NOMO-1 treated with dmso at 0.1 percent for 144 hours (cell line): ENCODE data around the gene RRBP1.

Experiments used
- DNase-seq: peaks from one replicate; lab custom pipeline; 2025; ENCODE audit not compliant: unreplicated experiment; lab: John Stamatoyannopoulos, UW

Gene RRBP1

GRCh38 chr20:17648315-17648646, 33.8 kb downstream of the RRBP1 start:
- DNase-seq, result no peak

DNA sequence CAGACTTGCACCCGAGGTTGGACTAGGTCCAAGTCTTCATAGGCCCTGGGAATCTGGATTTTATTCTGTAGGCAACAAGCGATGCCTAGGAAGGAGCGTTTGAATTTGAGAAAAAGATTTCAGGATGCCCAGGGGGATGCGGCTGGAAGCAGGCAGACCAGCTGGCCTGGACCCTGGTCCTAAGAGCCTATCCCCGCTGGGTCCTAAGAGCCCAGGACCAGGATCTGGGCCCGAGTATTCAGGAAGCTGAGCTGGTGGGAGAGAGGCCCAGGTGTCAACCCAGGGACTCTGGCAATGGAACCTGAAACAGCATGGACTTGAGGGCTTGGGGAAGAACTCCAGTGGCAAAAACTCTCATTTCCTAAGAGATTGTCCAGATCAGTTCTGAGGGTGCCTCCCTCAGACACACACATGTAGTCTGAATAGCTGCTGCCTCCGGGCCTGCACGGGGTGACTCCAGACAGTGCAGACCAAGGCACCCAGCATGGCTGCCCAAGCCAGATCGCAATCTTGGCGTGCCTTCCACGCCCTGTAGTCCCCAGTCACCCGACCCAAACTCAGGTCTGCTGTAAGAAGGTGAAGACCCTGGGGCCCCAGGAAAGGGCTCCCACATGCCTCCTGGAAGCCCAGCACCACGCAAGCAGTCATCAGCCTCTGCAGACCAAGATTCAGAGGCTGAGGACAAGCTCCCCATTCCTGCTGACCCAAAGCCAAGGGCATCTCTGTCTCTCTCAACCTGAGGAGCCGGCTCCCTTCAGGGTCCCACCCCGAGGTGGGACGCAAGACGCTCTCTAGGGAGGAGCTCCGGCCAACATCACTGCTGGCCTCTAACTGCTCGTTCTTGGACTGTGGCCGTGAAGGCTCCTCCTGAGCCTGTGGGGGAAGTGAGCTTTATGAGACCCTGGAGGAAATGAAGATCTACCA, 34.4 kb downstream of the RRBP1 start:
- no peak for DNase-seq

GRCh38 chr20:17646961-17647301, 35.1 kb downstream of the RRBP1 start:
- no peak for DNase-seq

DNA sequence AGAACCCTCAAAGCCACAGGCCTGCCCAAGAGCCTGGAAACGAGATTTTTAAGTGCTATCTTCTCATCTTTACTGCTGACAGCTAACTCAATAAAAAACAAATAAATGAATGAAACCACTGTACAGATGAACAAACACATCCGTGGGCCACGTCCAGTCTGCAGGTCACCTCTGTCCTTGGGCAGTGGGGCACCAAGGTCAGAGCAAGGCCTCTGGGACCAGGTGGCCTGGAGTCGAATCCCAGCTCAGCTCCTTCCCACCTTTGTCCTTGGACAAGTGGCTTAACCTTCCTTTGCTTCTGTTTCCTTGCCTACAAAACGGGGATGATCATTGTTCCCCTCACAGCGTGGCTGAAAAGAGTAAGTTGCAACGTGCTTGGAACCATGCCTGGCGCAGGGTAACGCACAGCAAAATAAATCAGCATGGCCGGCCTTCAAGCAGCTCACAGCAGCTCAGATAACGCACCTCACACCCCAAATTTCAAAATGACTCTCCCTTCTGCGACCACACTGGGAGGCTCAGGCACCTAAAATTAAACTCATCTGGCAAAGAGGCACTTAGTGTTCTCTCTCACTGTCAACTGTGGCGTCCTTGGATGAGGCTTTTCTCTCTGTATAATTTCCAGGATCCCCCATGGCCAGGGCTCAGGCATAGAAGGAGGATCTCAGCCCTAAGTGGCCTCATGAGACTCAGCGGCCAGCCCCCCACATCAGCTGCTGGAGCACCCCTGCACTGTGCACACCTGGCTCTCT, 35.7 kb downstream of the RRBP1 start:
- DNase-seq, result no peak

- DNase-seq, result no peak
These were observed 36.4 kb downstream of the RRBP1 start for GRCh38 chr20:17645546-17646208.

GRCh38 chr20:17645010-17645409, 37.0 kb downstream of the RRBP1 start:
- DNase-seq, result no peak

- no peak for DNase-seq
These were observed 37.6 kb downstream of the RRBP1 start for GRCh38 chr20:17644451-17644850.

DNA sequence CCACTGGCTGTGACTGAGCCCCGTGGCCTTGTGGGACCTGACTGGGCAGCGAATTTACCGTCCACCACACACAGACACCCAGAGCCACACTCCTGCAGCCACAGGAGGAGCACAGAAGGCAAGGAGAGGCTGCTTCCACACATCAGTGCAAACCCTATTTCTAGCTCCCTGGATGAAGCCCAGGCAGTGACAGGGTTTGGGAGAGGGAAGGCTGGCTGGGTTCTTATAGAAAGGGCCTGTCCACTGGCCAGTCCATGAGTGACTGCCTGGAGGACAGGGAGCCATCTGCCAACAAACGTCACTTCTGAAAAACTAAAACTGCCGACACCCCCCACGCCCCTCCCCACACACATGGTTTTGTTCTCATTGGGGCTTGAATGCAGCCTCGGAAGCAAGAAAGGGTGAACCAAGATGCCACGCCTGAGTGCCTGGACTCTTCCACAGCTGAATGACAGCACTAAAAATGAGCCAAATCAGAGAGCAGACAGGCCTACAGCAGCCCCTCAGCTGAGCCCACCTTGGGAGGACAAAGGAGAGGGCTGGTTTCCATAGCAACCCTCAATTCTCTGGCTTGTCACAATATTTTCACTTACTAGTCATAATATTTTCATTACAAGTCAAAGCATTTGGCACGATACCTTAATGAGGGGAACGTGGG, 38.4 kb downstream of the RRBP1 start:
- DNase-seq, result no peak

DNA sequence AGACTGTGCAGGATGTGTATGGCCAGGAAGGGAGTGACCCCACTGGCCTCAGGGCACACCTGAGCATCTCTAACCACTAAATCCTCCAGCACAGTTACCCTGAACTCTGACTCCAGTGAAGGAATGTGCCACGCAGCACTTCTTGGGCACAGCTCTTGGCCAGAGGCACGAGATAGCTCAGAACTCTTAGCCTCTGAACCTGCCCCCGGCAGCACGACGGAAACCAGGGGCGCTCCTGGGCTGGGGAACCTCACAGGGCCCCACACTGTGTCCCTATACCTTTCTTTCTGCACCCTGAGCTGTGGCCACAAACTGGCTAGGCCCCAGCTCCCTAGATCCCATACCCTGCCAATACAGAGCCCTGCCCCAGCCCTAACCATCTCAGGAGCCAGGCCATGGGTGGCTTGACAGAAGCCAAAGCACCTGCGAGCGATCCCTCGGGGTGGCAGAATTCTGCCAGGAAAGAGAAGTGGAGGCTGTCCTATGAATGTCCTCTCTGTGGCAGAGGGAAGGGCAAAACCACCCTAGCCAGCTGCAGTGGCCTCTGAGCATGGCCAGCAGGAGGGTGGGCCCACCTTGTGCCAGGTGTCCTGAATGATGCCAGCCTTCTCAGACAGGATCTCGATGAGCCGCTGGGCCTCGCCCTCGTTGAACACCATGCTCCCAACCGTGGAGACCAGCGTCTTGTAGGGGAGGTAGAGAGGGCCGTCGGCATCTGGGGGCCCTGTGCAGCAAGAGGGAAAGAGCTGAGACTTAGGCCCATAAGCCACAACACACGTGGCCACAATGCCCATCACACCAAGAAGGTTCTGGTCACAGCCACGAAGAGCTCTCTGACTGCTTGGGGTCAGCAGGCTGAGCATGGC, 39.4 kb downstream of the RRBP1 start:
- DNase-seq, result no peak

GRCh38 chr20:17641993-17642392, 40.0 kb downstream of the RRBP1 start:
- no peak for DNase-seq

GRCh38 chr20:17641520-17641964, 40.5 kb downstream of the RRBP1 start:
- no peak for DNase-seq

DNA sequence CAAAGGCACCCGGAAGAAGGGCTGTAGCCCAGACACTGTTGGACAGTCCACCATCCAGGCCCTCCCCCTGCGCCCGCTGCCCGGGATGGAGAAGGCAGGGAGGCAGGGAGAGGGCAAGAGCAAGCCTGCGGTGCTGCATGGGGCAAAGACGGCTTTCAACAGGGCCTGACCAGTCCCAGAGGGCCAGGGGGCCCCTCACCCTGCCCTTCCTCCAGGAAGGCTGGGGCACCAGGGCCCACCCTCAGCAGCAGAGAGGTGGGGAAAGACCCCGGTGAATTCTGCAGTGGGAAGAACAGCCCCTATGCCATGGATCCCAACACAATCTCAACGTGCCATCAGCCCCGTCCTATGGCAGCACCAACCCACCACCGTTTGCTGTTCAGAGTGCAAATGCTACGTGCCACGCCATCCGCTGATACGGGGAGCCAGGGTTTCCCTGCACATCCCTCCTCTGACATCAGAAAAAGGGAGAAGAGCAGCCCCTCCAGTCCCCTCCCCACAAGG, 41.1 kb downstream of the RRBP1 start:
- DNase-seq, result no peak

DNA sequence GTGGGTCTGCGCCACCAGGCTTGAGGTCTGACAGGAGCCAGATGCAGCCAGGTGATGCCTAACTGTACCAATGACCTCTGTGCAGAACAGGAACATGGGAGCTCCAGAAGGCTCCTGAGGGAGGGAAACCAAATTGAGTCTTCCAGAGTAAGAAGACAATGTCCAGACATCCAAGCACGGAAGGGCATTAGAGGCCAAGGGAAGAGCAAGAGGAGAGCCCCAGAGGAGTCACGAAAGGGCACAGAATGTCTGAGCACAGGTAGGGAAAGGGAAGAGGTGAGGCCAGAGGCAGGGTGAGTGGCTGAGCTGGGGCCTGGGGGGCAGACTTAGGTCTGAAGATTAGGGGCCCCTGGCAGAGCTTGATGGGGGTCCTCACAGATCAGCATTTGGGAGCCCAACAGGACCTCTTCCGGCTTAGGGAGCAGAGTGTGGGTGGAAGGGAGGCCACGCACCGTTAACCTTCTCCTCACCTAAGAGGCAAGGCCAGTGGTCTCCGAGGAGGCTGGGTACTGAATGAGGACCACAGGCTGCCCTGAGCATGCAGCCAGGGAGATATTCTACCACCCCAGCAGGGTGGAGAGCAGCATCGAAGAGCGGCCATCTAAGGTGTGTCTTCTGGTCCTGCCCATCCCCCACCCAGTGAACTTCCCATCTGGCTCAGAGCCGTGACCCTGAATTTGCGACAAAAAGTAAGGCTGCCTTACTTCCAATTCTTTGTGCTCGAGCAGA, 41.7 kb downstream of the RRBP1 start:
- DNase-seq, result no peak

- DNase-seq, result no peak
These were observed 43.1 kb downstream of the RRBP1 start for GRCh38 chr20:17638835-17639407.

DNA sequence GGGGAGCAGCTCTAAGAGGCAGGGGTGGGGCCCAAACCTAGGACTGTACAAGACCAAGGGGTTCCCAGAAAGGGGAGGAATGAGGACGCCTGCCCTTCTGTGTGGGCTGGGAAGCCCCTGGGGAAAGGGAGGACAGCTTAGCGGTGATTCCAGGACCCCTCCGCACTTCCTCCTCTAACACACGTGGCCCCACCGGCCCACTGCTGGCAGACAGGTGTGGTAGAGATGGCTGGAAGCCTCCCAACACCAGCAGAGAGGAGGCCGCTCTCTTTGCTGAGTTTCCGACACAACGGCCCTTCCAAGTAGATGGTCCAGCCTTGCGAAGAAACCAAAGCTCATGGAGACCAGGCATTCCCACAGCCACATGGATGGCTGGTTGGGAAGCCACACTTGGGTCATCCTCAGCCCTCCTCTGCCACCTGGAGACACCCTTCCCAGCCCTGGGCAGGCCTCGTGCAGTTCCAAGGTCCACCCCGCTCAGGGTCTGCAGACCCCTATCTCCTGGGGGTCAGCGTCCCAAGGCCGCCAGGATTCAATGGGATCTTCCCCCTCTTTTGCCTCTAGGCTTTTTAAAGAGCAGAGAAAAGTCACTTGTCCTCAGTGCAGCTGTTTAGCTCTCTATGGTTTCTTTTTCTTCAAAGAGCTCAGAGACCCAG, 43.9 kb downstream of the RRBP1 start:
- DNase-seq, result no peak

DNA sequence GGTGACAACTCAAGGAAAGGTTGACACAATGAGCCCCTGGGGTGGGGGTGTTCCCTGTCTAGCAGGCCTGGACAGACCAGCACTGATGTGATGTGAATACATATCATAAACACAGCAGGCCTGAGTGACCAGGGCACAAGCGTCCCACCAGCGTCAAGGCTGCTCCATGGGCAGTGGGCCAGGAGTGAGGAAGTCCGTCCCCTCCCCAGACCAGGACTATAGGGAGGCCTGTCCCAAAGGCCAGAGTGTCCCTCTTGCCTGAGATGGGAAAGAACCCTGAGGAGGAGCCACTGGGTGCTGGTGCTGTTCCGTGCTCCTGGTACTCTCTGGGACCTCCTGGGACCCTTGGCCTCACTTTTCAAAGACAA, 44.6 kb downstream of the RRBP1 start:
- no peak for DNase-seq

DNA sequence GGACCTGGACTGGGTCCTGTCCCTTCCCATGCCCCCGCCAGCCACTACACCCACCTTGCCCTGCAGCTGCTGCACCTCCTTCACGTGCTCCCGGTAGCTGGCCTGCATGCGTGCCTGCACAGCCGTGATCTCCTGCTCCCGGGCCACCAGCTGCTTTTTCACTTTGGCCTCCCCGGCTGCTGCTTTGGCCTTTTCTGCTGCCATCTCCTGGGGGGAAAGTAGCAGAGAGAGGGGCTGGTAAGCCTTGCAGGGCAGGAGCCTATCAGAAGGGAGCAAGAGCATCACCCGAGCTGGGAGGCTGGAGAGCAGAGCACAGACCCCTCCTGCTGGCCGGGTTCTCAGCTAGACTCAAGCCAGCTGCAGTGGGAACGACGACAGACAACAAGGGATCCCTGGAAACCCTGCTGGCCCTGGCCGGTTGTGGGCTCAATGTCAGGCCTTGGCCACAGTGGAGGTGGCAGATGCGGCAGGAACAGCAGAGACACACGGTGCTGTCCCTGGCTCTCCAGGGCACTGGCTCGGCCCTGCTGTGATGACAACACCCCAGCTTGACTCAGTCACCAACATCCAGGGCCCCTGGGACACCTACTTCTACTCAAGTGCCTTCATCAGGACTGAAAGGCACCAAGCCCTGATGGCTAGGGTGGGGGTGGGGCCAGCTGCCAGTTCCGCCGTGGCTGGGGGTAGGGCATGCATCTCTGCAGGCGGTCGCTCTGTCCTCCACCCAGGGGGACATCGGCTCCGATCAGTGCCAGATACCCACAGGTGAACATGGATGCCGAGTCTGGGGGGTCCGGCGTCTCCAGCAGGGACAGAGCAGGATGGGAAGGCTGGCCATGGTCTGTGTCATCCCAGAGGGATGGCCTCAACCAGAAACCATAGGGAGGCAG, 45.3 kb downstream of the RRBP1 start:
- no peak for DNase-seq
